ENCODE results near the gene TESK2. TPM values are rescaled to one million over a fixed set of nuclear protein-coding genes. Genes with fewer than 3 reads are reported as not detected.

Gene TESK2
- total RNA-seq, 1 experiment from 2014 or later = 5.0 TPM

DNA sequence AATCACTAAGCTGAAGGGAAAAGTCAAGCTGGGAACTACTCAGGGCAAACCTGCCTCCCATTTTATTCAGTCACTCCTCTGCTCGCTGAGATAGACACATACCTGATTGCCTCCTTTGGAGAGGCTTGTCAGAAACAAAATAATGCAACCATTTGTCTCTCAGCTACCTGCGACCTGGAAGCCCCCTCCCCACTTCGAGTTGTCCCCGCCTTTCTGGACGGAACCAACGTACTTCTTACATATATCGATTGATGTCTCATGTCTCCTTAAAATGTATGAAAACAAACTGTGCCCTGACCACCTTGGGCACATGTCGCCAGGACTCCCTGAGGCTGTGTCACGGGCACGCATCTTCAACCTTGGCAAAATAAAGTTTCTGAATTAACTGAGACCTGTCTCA lies 185.7 kb downstream of the TESK2 start:
- Histone ChIP-seq H3K27me3 (ENCODE audit: insufficient read depth, low read length) (no peaks in the 10 kb centered on the region), H3K9me2 (ENCODE audit: insufficient read depth) (no peaks in the 10 kb centered on the region), H3K79me2 (ENCODE audit: insufficient read depth, low read length) (no peaks in the 10 kb centered on the region), H2AFZ (ENCODE audit: low read depth, low read length, poor library complexity, severe bottlenecking) (no peak overlapping the region), H3K4me2 (ENCODE audit: low read length) (peak overlapping the region; percentile 94), H3K9me3 (ENCODE audit: control insufficient read depth in 1 of 2, insufficient read depth in 1 of 2, low read depth in 1 of 2, low read length in 2 of 2) (no peaks in the 10 kb centered on the region), H4K20me1 (ENCODE audit: insufficient read depth) (no peaks in the 10 kb centered on the region), H3K4me3 (replicated peaks in 1 of 2; ENCODE audit: low read depth in 1 of 2, low read length in 2 of 2) (peak overlapping the region in 1 of 2 experiments; percentile 70; a peak in 2 of 4 replicates), H3K4me1 (ENCODE audit: control insufficient read depth in 1 of 2, insufficient read depth in 2 of 2, low read length in 2 of 2) (peaks cover 12 to 41% of the 10 kb centered on the region in 2 experiments), H3K9ac (ENCODE audit: low read length) (peak overlapping the region; percentile 81), H3K27ac (ENCODE audit: low read depth, low read length) (no peak overlapping the region; the same call in 1 of the 2 replicates), H3K36me3 (ENCODE audit: control insufficient read depth in 1 of 2, insufficient read depth in 2 of 2, low read length in 2 of 2) (no peaks in the 10 kb centered on the region)
- no peak for TF ChIP-seq EZH2 (IDR thresholded peaks at IDR 0.05)
- no peak for TF ChIP-seq SIN3A (IDR thresholded peaks at IDR 0.05; ENCODE audit: low read depth)
- TF ChIP-seq, protein P1, sequence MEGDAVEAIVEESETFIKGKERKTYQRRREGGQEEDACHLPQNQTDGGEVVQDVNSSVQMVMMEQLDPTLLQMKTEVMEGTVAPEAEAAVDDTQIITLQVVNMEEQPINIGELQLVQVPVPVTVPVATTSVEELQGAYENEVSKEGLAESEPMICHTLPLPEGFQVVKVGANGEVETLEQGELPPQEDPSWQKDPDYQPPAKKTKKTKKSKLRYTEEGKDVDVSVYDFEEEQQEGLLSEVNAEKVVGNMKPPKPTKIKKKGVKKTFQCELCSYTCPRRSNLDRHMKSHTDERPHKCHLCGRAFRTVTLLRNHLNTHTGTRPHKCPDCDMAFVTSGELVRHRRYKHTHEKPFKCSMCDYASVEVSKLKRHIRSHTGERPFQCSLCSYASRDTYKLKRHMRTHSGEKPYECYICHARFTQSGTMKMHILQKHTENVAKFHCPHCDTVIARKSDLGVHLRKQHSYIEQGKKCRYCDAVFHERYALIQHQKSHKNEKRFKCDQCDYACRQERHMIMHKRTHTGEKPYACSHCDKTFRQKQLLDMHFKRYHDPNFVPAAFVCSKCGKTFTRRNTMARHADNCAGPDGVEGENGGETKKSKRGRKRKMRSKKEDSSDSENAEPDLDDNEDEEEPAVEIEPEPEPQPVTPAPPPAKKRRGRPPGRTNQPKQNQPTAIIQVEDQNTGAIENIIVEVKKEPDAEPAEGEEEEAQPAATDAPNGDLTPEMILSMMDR (IDR thresholded peaks at IDR 0.05 in 2 of 3, conservative IDR thresholded peaks at IDR 0.05 in 1 of 3; ENCODE audit: borderline replicate concordance in 1 of 3, insufficient read depth in 1 of 3, low read depth in 2 of 3, low read length in 2 of 3) = no peak
- TF ChIP-seq SP1 (IDR thresholded peaks at IDR 0.05; ENCODE audit: low read depth) = no peak
- no TSS peak for BruUV-seq (replicated peaks)
- no peak for ATAC-seq
- ChIA-PET CTCF (interaction anchor here (0.7 kb wide), 1 partner anchor 18 kb away, joined by 3 read pairs; no protein-coding TSS in a partner anchor), POLR2A (interaction anchor here (1.0 kb wide), 1 partner anchor 486 kb away, joined by 3 read pairs; no protein-coding TSS in a partner anchor), RAD21 (ENCODE audit: low non-redundant PET in 1 of 2, low total read pairs in 2 of 2, uncharacterized antibody in 2 of 2, unreplicated experiment in 2 of 2) (no interaction called here)
- no peak for DNase-seq (ENCODE audit: low read depth, low spot score)
- intact Hi-C loops (cut with micrococcal nuclease) = loop anchor here (2.0 kb wide), 1 partner anchor 34 kb away; no protein-coding TSS in a partner anchor

DNA sequence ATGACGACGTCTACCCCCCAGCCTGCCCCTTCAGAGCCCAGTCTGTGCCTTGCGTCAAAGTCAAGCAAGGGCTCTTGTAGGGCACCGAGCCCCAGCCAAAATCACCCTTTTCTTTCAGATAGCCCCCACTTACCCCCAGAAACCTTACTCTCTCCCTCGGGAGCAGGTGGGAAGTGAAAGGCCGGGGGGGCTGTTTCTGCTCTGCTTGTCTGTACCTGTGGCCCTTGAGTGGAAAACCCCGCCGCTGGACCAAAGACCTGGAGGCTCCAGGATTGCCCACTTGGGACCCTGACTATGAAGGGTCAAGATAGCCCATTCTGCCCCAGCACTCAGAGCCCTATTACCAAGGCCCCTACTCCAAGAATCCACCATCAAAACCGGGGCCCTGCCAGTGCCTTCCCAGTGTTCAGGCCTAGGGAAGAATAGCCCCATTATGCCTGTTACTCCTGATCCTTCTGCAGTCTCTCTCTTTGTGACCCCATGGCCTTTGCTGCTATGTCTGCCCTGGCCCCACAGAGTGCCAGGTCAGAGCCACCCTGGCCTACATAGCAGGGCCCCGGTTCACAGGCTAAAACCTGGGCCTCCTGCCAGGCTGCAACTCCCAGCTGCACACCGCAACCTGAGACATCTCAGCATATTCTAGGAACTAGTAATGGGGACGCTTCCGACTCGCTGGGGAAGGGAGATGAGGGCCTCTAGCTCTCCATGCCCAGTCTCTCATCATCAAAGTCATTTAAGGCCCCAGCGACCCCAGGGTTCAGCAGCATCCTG lies 186.5 kb downstream of the TESK2 start:
- H3K79me2 ChIP-seq (ENCODE audit: insufficient read depth, low read length) = no peaks in the 10 kb centered on the region
- no peaks in the 10 kb centered on the region for H3K9me3 ChIP-seq (ENCODE audit: control insufficient read depth in 1 of 2, insufficient read depth in 1 of 2, low read depth in 1 of 2, low read length in 2 of 2)
- ChIA-PET RAD21 (ENCODE audit: low non-redundant PET in 1 of 2, low total read pairs in 2 of 2, uncharacterized antibody in 2 of 2, unreplicated experiment in 2 of 2) (no interaction called here), CTCF (interaction anchor here (1.8 kb wide), 1 partner anchor 195 kb away, joined by 9 read pairs; the partner anchor contains the start of genes CCDC163 and MMACHC), POLR2A (interaction anchor here (1.0 to 2.0 kb wide), 5 partner anchors 12 to 485 kb away, joined by 3 to 9 read pairs (median 3); partner anchors contain the start of gene PRDX1)
- no peaks in the 10 kb centered on the region for H3K36me3 ChIP-seq (ENCODE audit: control insufficient read depth in 1 of 2, insufficient read depth in 2 of 2, low read length in 2 of 2)
- H3K27ac ChIP-seq (ENCODE audit: low read depth, low read length) = peak overlapping the region; percentile 82
- no peaks in the 10 kb centered on the region for H3K9me2 ChIP-seq (ENCODE audit: insufficient read depth)
- TF ChIP-seq ELF1 (IDR thresholded peaks at IDR 0.05; ENCODE audit: borderline replicate concordance, low read depth) (no peak), YY1 (IDR thresholded peaks at IDR 0.05; ENCODE audit: extremely low read depth, insufficient replicate concordance, low read depth, low read length) (no peak), POLR2A (IDR thresholded peaks at IDR 0.05; ENCODE audit: borderline replicate concordance, extremely low read depth, insufficient read depth, insufficient read length) (no peak), EZH2 (IDR thresholded peaks at IDR 0.05) (no peak), POLR2AphosphoS5 (IDR thresholded peaks at IDR 0.05; ENCODE audit: low read depth, low read length) (peak; percentile 33; the same call in 1 of the 2 replicates)
- no peaks in the 10 kb centered on the region for H4K20me1 ChIP-seq (ENCODE audit: insufficient read depth)
- BruUV-seq (replicated peaks) = no TSS peak
- peak overlapping the region; percentile 69 to 70 for H3K4me3 ChIP-seq (replicated peaks in 1 of 2; ENCODE audit: low read depth in 1 of 2, low read length in 2 of 2)
- intact Hi-C loops (cut with micrococcal nuclease) = loop anchor here (1.0 to 5.0 kb wide), 5 partner anchors 34 to 572 kb away; partner anchors contain the start of gene RNU5D-1
- ATAC-seq = no peak; the same call in 1 of the 2 replicates
- no peak overlapping the region for H2AFZ ChIP-seq (ENCODE audit: low read depth, low read length, poor library complexity, severe bottlenecking)
- H3K4me1 ChIP-seq (ENCODE audit: control insufficient read depth in 1 of 2, insufficient read depth in 2 of 2, low read length in 2 of 2) = peaks cover 12 to 41% of the 10 kb centered on the region in 2 experiments
- peak overlapping the region; percentile 81 for H3K9ac ChIP-seq (ENCODE audit: low read length)
- H3K27me3 ChIP-seq (ENCODE audit: insufficient read depth, low read length) = no peaks in the 10 kb centered on the region
- H3K4me2 ChIP-seq (ENCODE audit: low read length) = peak overlapping the region; percentile 94
- DNase-seq (ENCODE audit: low read depth, low spot score) = no peak
